IPS-NIHi11 (cell line): ENCODE measurements around the gene CEBPB.
"Not testable (repeated sequence)": the region's sequence is repeated elsewhere in the genome, so short reads cannot be mapped to it uniquely, and the experiment has no call there.

ENCODE experiments used
- DNase-seq: peaks from one replicate; pipeline ENCODE4 v3.0.0; 2012; ENCODE audit warnings: mixed read lengths, low spot score

Gene CEBPB

GRCh38 chr20:50190251-50191064 is at the start of gene CEBPB:
Gene CEBPB (plus strand): TSS chr20:50190830. CDS start chr20:50191034, 204 bp downstream.
- peak; percentile 94 for DNase-seq

- DNase-seq = no peak
These were observed 49.5 kb upstream of the CEBPB start for GRCh38 chr20:50141018-50141675.

- no peak for DNase-seq
These were observed 48.6 kb upstream of the CEBPB start for GRCh38 chr20:50141811-50142561.

GRCh38 chr20:50142812-50143211 is 47.8 kb upstream of the CEBPB start:
- DNase-seq = peak; percentile 45

GRCh38 chr20:50144362-50144761 is 46.3 kb upstream of the CEBPB start:
- no peak for DNase-seq

- DNase-seq = no peak
These were observed 45.1 kb upstream of the CEBPB start for GRCh38 chr20:50145566-50145965.

GRCh38 chr20:50146214-50146613 is 44.4 kb upstream of the CEBPB start:
- no peak for DNase-seq

- peak; percentile 67 for DNase-seq
These were observed 43.6 kb upstream of the CEBPB start for GRCh38 chr20:50146732-50147662.

- DNase-seq = no peak
These were observed 41.0 kb upstream of the CEBPB start for GRCh38 chr20:50149481-50150254.

GRCh38 chr20:50151034-50151743 is 39.4 kb upstream of the CEBPB start:
- DNase-seq = no peak

GRCh38 chr20:50152394-50153152 is 38.1 kb upstream of the CEBPB start:
- no peak for DNase-seq

GRCh38 chr20:50153153-50153499 is 37.5 kb upstream of the CEBPB start:
- DNase-seq = no peak

- DNase-seq = peak; percentile 100
These were observed 36.9 kb upstream of the CEBPB start, which contains the start of gene PEDS1 for GRCh38 chr20:50153500-50154377. Gene PEDS1 (minus strand): TSS chr20:50153723. CDS start chr20:50153637, 86 bp downstream.

GRCh38 chr20:50161494-50161893 is 29.1 kb upstream of the CEBPB start:
- not testable (repeated sequence) for DNase-seq

- DNase-seq = peak; percentile 14
These were observed 26.9 kb upstream of the CEBPB start for GRCh38 chr20:50163570-50164317.

- peak; percentile 83 for DNase-seq
These were observed 24.7 kb upstream of the CEBPB start for GRCh38 chr20:50165684-50166554.
